Anterior cingulate cortex (tissue), 58 donors: ENCODE measurements around the gene NLRC5.
A peak's percentile ranks its signal among the peaks of the same experiment; 100 is the strongest.
"Not testable (repeated sequence)": the region's sequence is repeated elsewhere in the genome, so short reads cannot be mapped to it uniquely, and the experiment has no call there.

Source experiments
- DNase-seq, 58 donors: peaks; one replicate each; lab custom pipeline; 2025; lab: John Stamatoyannopoulos, UW

Gene NLRC5

GRCh38 chr16:57091975-57092785 is 102.8 kb downstream of the NLRC5 start, which contains the start of gene CPNE2:
CPNE2 (plus strand) TSS chr16:57092583; CDS start chr16:57110743, 18,160 bp downstream.
- DNase-seq = peak in 53 of 58 donors; percentile 10 to 83 (median 59)

GRCh38 chr16:57092786-57093411 is 103.5 kb downstream of the NLRC5 start:
- peak in 29 of 58 donors; percentile 19 to 75 (median 52) for DNase-seq

- peak in 3 of 58 donors; percentile 6 to 45 (median 29) for DNase-seq
Measured at GRCh38 chr16:57093666-57094564, 104.6 kb downstream of the NLRC5 start.

GRCh38 chr16:57094911-57095310 is 105.6 kb downstream of the NLRC5 start:
- no peak for DNase-seq

GRCh38 chr16:57096192-57096591 is 106.8 kb downstream of the NLRC5 start:
- DNase-seq = no peak

GRCh38 chr16:57096793-57097192 is 107.4 kb downstream of the NLRC5 start:
- no peak for DNase-seq

- no peak for DNase-seq
Measured at GRCh38 chr16:57098188-57098841, 109.0 kb downstream of the NLRC5 start.

- DNase-seq = not testable (repeated sequence)
Measured at GRCh38 chr16:57099965-57100364, 110.6 kb downstream of the NLRC5 start.

- no peak for DNase-seq
Measured at GRCh38 chr16:57100445-57100844, 111.1 kb downstream of the NLRC5 start.

GRCh38 chr16:57102888-57103851 is 113.8 kb downstream of the NLRC5 start:
- DNase-seq = peak in 5 of 58 donors; percentile 23 to 41 (median 28)

- no peak for DNase-seq
Measured at GRCh38 chr16:57104706-57105105, 115.3 kb downstream of the NLRC5 start.

- DNase-seq = no peak
Measured at GRCh38 chr16:57105184-57105583, 115.8 kb downstream of the NLRC5 start.

- DNase-seq = peak in 1 of 58 donors; percentile 52
Measured at GRCh38 chr16:57106767-57107166, 117.4 kb downstream of the NLRC5 start.

- peak in 7 of 58 donors; percentile 11 to 59 (median 30) for DNase-seq
Measured at GRCh38 chr16:57107321-57107922, 118.1 kb downstream of the NLRC5 start.

GRCh38 chr16:57108432-57108831 is 119.1 kb downstream of the NLRC5 start:
- no peak for DNase-seq

GRCh38 chr16:57109259-57110105 is 120.1 kb downstream of the NLRC5 start:
- DNase-seq = not testable (repeated sequence)

- DNase-seq = no peak
Measured at GRCh38 chr16:57110937-57111336, 121.6 kb downstream of the NLRC5 start.
